ENCODE results near the gene EVL. TPM values are rescaled to one million over a fixed set of nuclear protein-coding genes. Genes with fewer than 3 reads are reported as not detected.
A peak's percentile ranks its signal among the peaks of the same experiment; 100 is the strongest.

The EVL gene
- total RNA-seq, 1 donor from 2014 or later = 6.1 TPM

- Histone ChIP-seq H3K27me3 (ENCODE audit: control insufficient read depth, insufficient read depth, low read length) (no peaks in the 10 kb centered on the region), H3K4me3 (ENCODE audit: low read depth, low read length) (no peak overlapping the region), H3K36me3 (ENCODE audit: control insufficient read depth, insufficient read depth, low read length) (no peaks in the 10 kb centered on the region)
- TF ChIP-seq CTCF (IDR thresholded peaks at IDR 0.05; ENCODE audit: insufficient read depth, low read length, severe bottlenecking) = no peak
- DNase-seq (ENCODE audit: low read depth) (no peak), FAIRE-seq (no peak)
Observed at GRCh38 chr14:100088226-100088625, 23.0 kb downstream of the EVL start.

- Histone ChIP-seq H3K27me3 (ENCODE audit: control insufficient read depth, insufficient read depth, low read length) (no peaks in the 10 kb centered on the region), H3K36me3 (ENCODE audit: control insufficient read depth, insufficient read depth, low read length) (no peaks in the 10 kb centered on the region), H3K4me3 (ENCODE audit: low read depth, low read length) (no peak overlapping the region)
- DNase-seq (ENCODE audit: low read depth) (no peak), FAIRE-seq (no peak)
- TF ChIP-seq CTCF (IDR thresholded peaks at IDR 0.05; ENCODE audit: insufficient read depth, low read length, severe bottlenecking) = no peak
Observed at GRCh38 chr14:100091386-100091785, 26.2 kb downstream of the EVL start.

GRCh38 chr14:100092832-100093231 lies 27.6 kb downstream of the EVL start:
- no peak for FAIRE-seq
- no peaks in the 10 kb centered on the region for H3K36me3 ChIP-seq (ENCODE audit: control insufficient read depth, insufficient read depth, low read length)
- peak; percentile 73 for DNase-seq (ENCODE audit: low read depth)
- no peaks in the 10 kb centered on the region for H3K27me3 ChIP-seq (ENCODE audit: control insufficient read depth, insufficient read depth, low read length)
- TF ChIP-seq CTCF (IDR thresholded peaks at IDR 0.05; ENCODE audit: insufficient read depth, low read length, severe bottlenecking) = no peak
- no peak overlapping the region for H3K4me3 ChIP-seq (ENCODE audit: low read depth, low read length)

- FAIRE-seq (no peak), DNase-seq (ENCODE audit: low read depth) (no peak)
- TF ChIP-seq CTCF (IDR thresholded peaks at IDR 0.05; ENCODE audit: insufficient read depth, low read length, severe bottlenecking) = no peak
- Histone ChIP-seq H3K4me3 (ENCODE audit: low read depth, low read length) (no peak overlapping the region), H3K36me3 (ENCODE audit: control insufficient read depth, insufficient read depth, low read length) (no peaks in the 10 kb centered on the region), H3K27me3 (ENCODE audit: control insufficient read depth, insufficient read depth, low read length) (no peaks in the 10 kb centered on the region)
Observed at GRCh38 chr14:100093319-100093718, 28.1 kb downstream of the EVL start.

- H3K4me3 ChIP-seq (ENCODE audit: low read depth, low read length) = no peak overlapping the region
- FAIRE-seq (no peak), DNase-seq (ENCODE audit: low read depth) (peak; percentile 90)
- H3K36me3 ChIP-seq (ENCODE audit: control insufficient read depth, insufficient read depth, low read length) = no peaks in the 10 kb centered on the region
- TF ChIP-seq CTCF (IDR thresholded peaks at IDR 0.05; ENCODE audit: insufficient read depth, low read length, severe bottlenecking) = no peak
- H3K27me3 ChIP-seq (ENCODE audit: control insufficient read depth, insufficient read depth, low read length) = no peaks in the 10 kb centered on the region
Observed at GRCh38 chr14:100096656-100097055, 31.4 kb downstream of the EVL start.

GRCh38 chr14:100098171-100098570 lies 32.9 kb downstream of the EVL start:
- DNase-seq (ENCODE audit: low read depth) = no peak
- Histone ChIP-seq H3K36me3 (ENCODE audit: control insufficient read depth, insufficient read depth, low read length) (no peaks in the 10 kb centered on the region), H3K4me3 (ENCODE audit: low read depth, low read length) (no peak overlapping the region), H3K27me3 (ENCODE audit: control insufficient read depth, insufficient read depth, low read length) (no peaks in the 10 kb centered on the region)
- FAIRE-seq = no peak
- TF ChIP-seq CTCF (IDR thresholded peaks at IDR 0.05; ENCODE audit: insufficient read depth, low read length, severe bottlenecking) = no peak
